PC-3 (cell line): Measurements from ENCODE around the gene LLGL2. TPM values are rescaled to one million over a fixed set of nuclear protein-coding genes. Genes with fewer than 3 reads are reported as not detected.

Experiments used
- ATAC-seq: fragments of 200-7000 bp; cut with Tn5 transposase; 2 replicates; pipeline ENCODE4 v1.9.1; 2020; ENCODE audit warnings: mild to moderate bottlenecking, moderate library complexity
- BruUV-seq: library from RNA; stranded (reverse); fragments of 400-500 nt; replicated peaks from 2 replicates; lab custom pipeline; 2021; lab: Mats Ljungman, UMichigan
- CTCF ChIA-PET: fragments of 300-600 bp; sonication (Branson Sonifier 250); formaldehyde crosslinking; loops from one replicate; lab custom pipeline; 2022; ENCODE audit warnings: antibody characterized with exemption; lab: Charles Lee
- POLR2A ChIA-PET: fragments of 300-600 bp; sonication (Branson Sonifier 250); formaldehyde crosslinking; loops from one replicate; lab custom pipeline; 2022; ENCODE audit warnings: antibody characterized with exemption; ENCODE audit not compliant: unreplicated experiment; lab: Charles Lee
- DNase-seq: peaks from one replicate; pipeline ENCODE4 v3.0.0-alpha.2; 2015
- H2AFZ ChIP-seq: fragments of 300-600 bp; sonication (generic); 2 replicates; pipeline ENCODE4 v1.6.0; 2016; ENCODE audit warnings: antibody characterized with exemption, low read length
- H3F3A ChIP-seq: fragments of 300-600 bp; sonication (generic); one replicate; pipeline ENCODE4 v1.6.0; 2017; ENCODE audit warnings: antibody characterized with exemption, low read length, control low read depth, mild to moderate bottlenecking; ENCODE audit not compliant: unreplicated experiment
- H3K27ac ChIP-seq: fragments of 300-600 bp; sonication (generic); 2 replicates; pipeline ENCODE4 v1.5.1; 2016; ENCODE audit warnings: mild to moderate bottlenecking, low read length
- H3K27me3 ChIP-seq: fragments of 300-600 bp; sonication (generic); 2 replicates; pipeline ENCODE4 v1.6.1; 2016; ENCODE audit warnings: low read length, mixed read lengths
- H3K36me3 ChIP-seq: fragments of 300-600 bp; sonication (generic); 2 replicates; pipeline ENCODE4 v1.6.1; 2016; ENCODE audit warnings: low read depth, mixed run types, low read length, mixed read lengths
- H3K4me1 ChIP-seq: fragments of 300-600 bp; sonication (generic); 2 replicates; pipeline ENCODE4 v1.5.1; 2016; ENCODE audit warnings: low read length; ENCODE audit not compliant: insufficient read depth
- H3K4me2 ChIP-seq: fragments of 300-600 bp; sonication (generic); 2 replicates; pipeline ENCODE4 v1.6.0; 2016; ENCODE audit warnings: low read length
- H3K4me3 ChIP-seq: fragments of 300-600 bp; sonication (generic); 2 replicates; pipeline ENCODE4 v1.5.1; 2016; ENCODE audit warnings: mild to moderate bottlenecking, low read length, mixed read lengths
- H3K79me2 ChIP-seq: fragments of 300-600 bp; sonication (generic); 2 replicates; pipeline ENCODE4 v1.6.1; 2017; ENCODE audit warnings: low read length, mixed read lengths
- H3K9ac ChIP-seq: fragments of 300-600 bp; sonication (generic); 2 replicates; pipeline ENCODE4 v1.6.0; 2016; ENCODE audit warnings: mild to moderate bottlenecking, low read length
- H3K9me2 ChIP-seq: fragments of 300-600 bp; sonication (generic); replicated peaks from 2 replicates; pipeline ENCODE4 v1.6.1; 2016; ENCODE audit warnings: mixed run types, low read length, mixed read lengths
- H3K9me3 ChIP-seq: fragments of 300-600 bp; sonication (generic); 2 replicates; pipeline ENCODE4 v1.6.1; 2016; ENCODE audit warnings: low read length, mixed read lengths
- H4K20me1 ChIP-seq: fragments of 300-600 bp; sonication (generic); 2 replicates; pipeline ENCODE4 v1.6.1; 2016; ENCODE audit warnings: low read length, mixed read lengths
- EZH2 ChIP-seq: fragments of 300-600 bp; sonication (generic); IDR thresholded peaks from one replicate; pipeline ENCODE4 v1.6.1; 2017; ENCODE audit warnings: antibody characterized with exemption, mild to moderate bottlenecking, low read length; ENCODE audit not compliant: unreplicated experiment
- EZH2phosphoT487 ChIP-seq: fragments of 300-600 bp; sonication (generic); IDR thresholded peaks from 2 replicates; pipeline ENCODE4 v1.6.1; 2018; ENCODE audit warnings: mild to moderate bottlenecking, antibody characterized with exemption, low read length, borderline replicate concordance
- intact Hi-C: fragments of 100-400 bp; cut with micrococcal nuclease; formaldehyde crosslinking; loops from 2 replicates; pipeline ENCODE4 v1.9.0; 2023
- total RNA-seq: library from RNA; depleted of rRNA; stranded (reverse); fragments of >200 nt; gene quantifications from 2 replicates; pipeline ENCODE4 v1.2.3, GENCODE V29; 2014
- TF ChIP-seq, protein P1 (sequence below): fragments of 300-600 bp; sonication (generic); conservative IDR thresholded peaks from 2 replicates; pipeline ENCODE4 v1.5.1; 2017; ENCODE audit warnings: antibody characterized with exemption, low read depth, mild to moderate bottlenecking, low read length

Gene LLGL2
- total RNA-seq, 1 experiment from 2014 or later, result 92.9 TPM

DNA sequence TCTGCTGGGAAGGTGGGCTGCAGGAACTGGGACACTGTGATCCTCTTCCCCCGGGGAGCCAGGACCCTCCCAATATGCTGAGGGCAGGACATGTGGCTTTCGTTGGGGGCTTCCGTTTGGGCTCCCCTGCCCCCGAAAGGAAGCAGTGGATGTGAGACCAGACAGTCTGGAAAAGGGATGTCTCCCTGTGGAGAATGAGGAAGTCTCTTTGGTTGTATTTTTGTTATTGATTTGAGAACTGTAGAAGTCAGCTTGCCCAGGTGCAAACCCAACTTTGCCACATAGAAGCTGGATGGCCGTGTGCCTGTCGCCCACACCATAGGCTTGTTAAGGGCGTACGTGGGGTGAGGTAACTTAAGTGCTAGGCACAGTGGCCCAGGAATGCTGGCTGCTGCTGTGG lies 18.8 kb downstream of the LLGL2 start:
- Histone ChIP-seq H3K27ac (no peak overlapping the region), H3K27me3 (no peaks in the 10 kb centered on the region), H4K20me1 (0 out of 2 replicates have a peak, but pooled peaks cover 4% of the 10 kb centered on the region), H3K4me3 (no peak overlapping the region), H3K36me3 (0 out of 2 replicates have a peak, but pooled peaks cover 6% of the 10 kb centered on the region), H3K9me2 (no peaks in the 10 kb centered on the region), H2AFZ (no peak overlapping the region), H3K9ac (no peak overlapping the region), H3K4me2 (no peak overlapping the region), H3F3A (no peaks in the 10 kb centered on the region), H3K4me1 (peaks cover 8% of the 10 kb centered on the region), H3K79me2 (peaks cover 11% of the 10 kb centered on the region; the same call in 1 of the 2 replicates), H3K9me3 (no peaks in the 10 kb centered on the region)
- no peak for ATAC-seq
- intact Hi-C loops, result no loop called here
- TF ChIP-seq, protein P1, sequence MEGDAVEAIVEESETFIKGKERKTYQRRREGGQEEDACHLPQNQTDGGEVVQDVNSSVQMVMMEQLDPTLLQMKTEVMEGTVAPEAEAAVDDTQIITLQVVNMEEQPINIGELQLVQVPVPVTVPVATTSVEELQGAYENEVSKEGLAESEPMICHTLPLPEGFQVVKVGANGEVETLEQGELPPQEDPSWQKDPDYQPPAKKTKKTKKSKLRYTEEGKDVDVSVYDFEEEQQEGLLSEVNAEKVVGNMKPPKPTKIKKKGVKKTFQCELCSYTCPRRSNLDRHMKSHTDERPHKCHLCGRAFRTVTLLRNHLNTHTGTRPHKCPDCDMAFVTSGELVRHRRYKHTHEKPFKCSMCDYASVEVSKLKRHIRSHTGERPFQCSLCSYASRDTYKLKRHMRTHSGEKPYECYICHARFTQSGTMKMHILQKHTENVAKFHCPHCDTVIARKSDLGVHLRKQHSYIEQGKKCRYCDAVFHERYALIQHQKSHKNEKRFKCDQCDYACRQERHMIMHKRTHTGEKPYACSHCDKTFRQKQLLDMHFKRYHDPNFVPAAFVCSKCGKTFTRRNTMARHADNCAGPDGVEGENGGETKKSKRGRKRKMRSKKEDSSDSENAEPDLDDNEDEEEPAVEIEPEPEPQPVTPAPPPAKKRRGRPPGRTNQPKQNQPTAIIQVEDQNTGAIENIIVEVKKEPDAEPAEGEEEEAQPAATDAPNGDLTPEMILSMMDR, result no peak
- TF ChIP-seq EZH2 (no peak), EZH2phosphoT487 (no peak)
- CTCF ChIA-PET, result no interaction called here
- no peak for DNase-seq
- POLR2A ChIA-PET, result no interaction called here
- BruUV-seq, result no TSS peak

DNA sequence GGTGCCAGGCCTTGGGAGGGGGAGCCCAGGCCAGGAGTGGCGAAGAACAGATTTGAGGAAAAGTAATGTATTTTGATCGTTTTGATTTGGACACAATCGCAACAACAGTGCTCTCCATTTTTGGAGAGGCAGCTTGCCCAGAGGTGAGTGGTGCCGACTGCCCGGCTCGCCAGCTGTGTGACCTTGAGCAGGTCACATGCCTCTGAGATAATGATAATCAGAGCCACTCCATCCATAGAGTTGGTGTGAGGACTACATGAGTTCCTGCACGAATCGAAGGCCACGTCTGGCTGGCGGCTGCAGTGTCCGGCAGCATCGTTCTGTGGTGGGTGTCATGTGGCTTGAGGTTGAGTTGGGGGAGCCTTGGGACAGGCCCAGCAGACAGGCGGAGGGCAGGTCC lies 20.7 kb downstream of the LLGL2 start:
- ATAC-seq (no peak), DNase-seq (no peak)
- H3F3A ChIP-seq, result no peaks in the 10 kb centered on the region
- no peaks in the 10 kb centered on the region for H4K20me1 ChIP-seq
- no peak overlapping the region for H3K4me3 ChIP-seq
- no peak overlapping the region for H2AFZ ChIP-seq
- H3K9ac ChIP-seq, result no peak overlapping the region
- no peaks in the 10 kb centered on the region for H3K9me2 ChIP-seq
- H3K27ac ChIP-seq, result no peak overlapping the region
- H3K27me3 ChIP-seq, result no peaks in the 10 kb centered on the region
- BruUV-seq, result no TSS peak
- CTCF ChIA-PET, result no interaction called here
- POLR2A ChIA-PET, result no interaction called here
- H3K36me3 ChIP-seq, result 0 out of 2 replicates have a peak, but pooled peaks cover 6% of the 10 kb centered on the region
- H3K4me2 ChIP-seq, result no peak overlapping the region
- H3K9me3 ChIP-seq, result no peaks in the 10 kb centered on the region
- peaks cover 27% of the 10 kb centered on the region for H3K4me1 ChIP-seq
- TF ChIP-seq EZH2phosphoT487 (no peak), EZH2 (no peak)
- TF ChIP-seq, protein P1, result no peak
- peaks cover 6% of the 10 kb centered on the region for H3K79me2 ChIP-seq
- intact Hi-C loops, result no loop called here

DNA sequence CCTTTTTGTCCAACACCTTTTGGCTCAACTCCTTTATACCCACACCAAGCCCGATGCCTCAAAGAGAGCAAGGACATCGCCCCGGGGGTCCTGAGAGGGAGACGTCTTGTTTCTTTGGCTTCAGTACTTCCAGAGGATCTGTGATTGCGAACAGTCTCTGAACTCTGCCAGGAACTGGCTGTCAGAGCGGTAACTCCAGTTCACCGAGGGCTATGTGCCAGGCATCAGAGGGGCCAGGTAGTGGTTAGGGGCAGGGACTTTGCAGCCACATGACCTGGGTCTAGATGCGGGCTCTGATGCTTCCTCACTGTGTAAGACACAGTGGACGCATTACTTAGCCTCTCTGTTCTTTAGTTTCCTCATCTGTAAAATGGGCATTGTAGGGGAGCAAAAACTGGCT lies 21.6 kb downstream of the LLGL2 start:
- H3K4me2 ChIP-seq, result no peak overlapping the region
- no peak overlapping the region for H3K27ac ChIP-seq
- TF ChIP-seq, protein P1, result no peak
- TF ChIP-seq EZH2phosphoT487 (no peak), EZH2 (no peak)
- no peak overlapping the region for H3K4me3 ChIP-seq
- H4K20me1 ChIP-seq, result no peaks in the 10 kb centered on the region
- H3K9ac ChIP-seq, result no peak overlapping the region
- H3K9me2 ChIP-seq, result no peaks in the 10 kb centered on the region
- no TSS peak for BruUV-seq
- ATAC-seq (no peak), DNase-seq (no peak)
- H3K4me1 ChIP-seq, result peaks cover 30% of the 10 kb centered on the region
- POLR2A ChIA-PET, result no interaction called here
- 0 out of 2 replicates have a peak, but pooled peaks cover 6% of the 10 kb centered on the region for H3K36me3 ChIP-seq
- no peaks in the 10 kb centered on the region for H3K9me3 ChIP-seq
- intact Hi-C loops, result no loop called here
- H3F3A ChIP-seq, result no peaks in the 10 kb centered on the region
- no peak overlapping the region for H2AFZ ChIP-seq
- CTCF ChIA-PET, result interaction anchor here (0.7 kb wide), 1 partner anchor 15 kb away, joined by 4 read pairs; no protein-coding TSS in a partner anchor
- no peaks in the 10 kb centered on the region for H3K27me3 ChIP-seq
- peaks cover 4% of the 10 kb centered on the region for H3K79me2 ChIP-seq
